Hepatocyte (in vitro differentiated cells): ENCODE data around the gene SNCAIP. TPM values are rescaled to one million over a fixed set of nuclear protein-coding genes. Genes with fewer than 3 reads are reported as not detected.
"Not testable (repeated sequence)": the region's sequence is repeated elsewhere in the genome, so short reads cannot be mapped to it uniquely, and the experiment has no call there.

Experiments used
- DNase-seq: peaks from one replicate; pipeline ENCODE4 v3.0.0-alpha.2; 2016; ENCODE audit warnings: low spot score
- H2AFZ ChIP-seq: fragments of 200-600 bp; sonication (generic); 2 replicates; pipeline ENCODE4 v1.6.0; 2016; ENCODE audit warnings: antibody characterized with exemption, mild to moderate bottlenecking
- H3K27ac ChIP-seq: fragments of 200-600 bp; sonication (generic); 2 replicates; pipeline ENCODE4 v1.5.1; 2016; ENCODE audit warnings: mild to moderate bottlenecking
- H3K27me3 ChIP-seq: fragments of 200-600 bp; sonication (generic); 2 replicates; pipeline ENCODE4 v1.6.1; 2016
- H3K36me3 ChIP-seq: fragments of 200-600 bp; sonication (generic); replicated peaks from 2 replicates; pipeline ENCODE4 v1.5.1; 2016; ENCODE audit warnings: low read depth; ENCODE audit not compliant: insufficient read depth
- H3K4me1 ChIP-seq: fragments of 200-600 bp; sonication (generic); 2 replicates; pipeline ENCODE4 v1.5.1; 2016; ENCODE audit warnings: mild to moderate bottlenecking, moderate library complexity; ENCODE audit not compliant: insufficient read depth
- H3K4me2 ChIP-seq: fragments of 200-600 bp; sonication (generic); 2 replicates; pipeline ENCODE4 v1.6.0; 2016
- H3K4me3 ChIP-seq: fragments of 200-600 bp; sonication (generic); 2 replicates; pipeline ENCODE4 v1.5.1; 2016; ENCODE audit warnings: mild to moderate bottlenecking
- H3K79me2 ChIP-seq: fragments of 200-600 bp; sonication (generic); 2 replicates; pipeline ENCODE4 v1.6.0; 2017; ENCODE audit warnings: mild to moderate bottlenecking
- H3K9me2 ChIP-seq: fragments of 200-600 bp; sonication (generic); replicated peaks from 2 replicates; pipeline ENCODE4 v1.6.0; 2017; ENCODE audit warnings: mild to moderate bottlenecking; ENCODE audit not compliant: insufficient read depth
- H3K9me3 ChIP-seq: fragments of 200-600 bp; sonication (generic); 2 replicates; pipeline ENCODE4 v1.5.1; 2016; ENCODE audit warnings: low read depth, mild to moderate bottlenecking
- H4K20me1 ChIP-seq: fragments of 200-600 bp; sonication (generic); 2 replicates; pipeline ENCODE4 v1.6.0; 2016; ENCODE audit warnings: mild to moderate bottlenecking; ENCODE audit not compliant: insufficient read depth, poor library complexity, severe bottlenecking
- EZH2 ChIP-seq: fragments of 200-600 bp; sonication (generic); IDR thresholded peaks from 2 replicates; pipeline ENCODE4 v1.6.1; 2016; ENCODE audit warnings: antibody characterized with exemption, mild to moderate bottlenecking, borderline replicate concordance
- EZH2phosphoT487 ChIP-seq: fragments of 200-600 bp; sonication (generic); IDR thresholded peaks from one replicate; pipeline ENCODE4 v1.6.1; 2018; ENCODE audit warnings: antibody characterized with exemption, mild to moderate bottlenecking, low read depth, moderate library complexity; ENCODE audit not compliant: unreplicated experiment, severe bottlenecking
- WGBS: methylation state at CpG from one replicate; pipeline ENCODE4 v1.1.6; 2016; ENCODE audit warnings: low lambda C conversion rate; ENCODE audit errors: missing lambda C conversion rate; 5-methylcytosine and 5-hydroxymethylcytosine counted together
- polyA plus RNA-seq: library from polyadenylated mRNA; unstranded; fragments of >200 nt; fragmentation: Nextera tagmentation; extraction: Ambion mirVana; gene quantifications from 2 replicates; pipeline ENCODE4 v1.2.1, GENCODE V29; 2016
- total RNA-seq: library from RNA; depleted of rRNA; stranded (reverse); fragments of >200 nt; gene quantifications from 2 replicates; pipeline ENCODE4 v1.2.3, GENCODE V29; 2014
- TF ChIP-seq, protein P1 (sequence below): fragments of 200-600 bp; sonication (generic); IDR thresholded peaks from 2 replicates; pipeline ENCODE4 v1.5.1; 2016; ENCODE audit warnings: antibody characterized with exemption, mild to moderate bottlenecking; ENCODE audit not compliant: poor library complexity

The SNCAIP gene
- total and polyA plus RNA-seq, 2 experiments from 2014 or later, result 7.1 to 19.1 TPM

DNA sequence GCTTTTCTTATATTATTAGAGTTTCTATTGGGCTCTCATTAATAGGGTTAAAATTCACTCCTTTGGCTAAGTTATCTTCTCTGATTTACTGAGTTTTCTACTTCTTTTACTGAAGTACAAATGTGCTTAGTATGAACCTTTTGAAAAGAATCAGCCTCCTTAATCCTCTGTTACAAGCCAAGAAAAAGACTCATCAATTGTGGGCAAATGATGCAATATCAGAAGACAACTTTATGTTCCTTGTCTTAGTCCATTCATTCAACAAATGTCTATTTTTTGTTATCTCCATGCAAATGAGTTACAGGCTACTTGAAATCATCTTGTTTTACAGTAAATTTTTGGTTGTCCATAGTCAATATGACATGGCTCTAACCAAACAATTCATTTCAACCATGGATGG, 40.3 kb downstream of the SNCAIP start:
- no peak for DNase-seq
- Histone ChIP-seq H3K27ac (peak overlapping the region; percentile 2), H3K36me3 (no peaks in the 10 kb centered on the region), H2AFZ (no peak overlapping the region), H3K27me3 (no peaks in the 10 kb centered on the region), H3K9me3 (no peaks in the 10 kb centered on the region), H3K79me2 (no peaks in the 10 kb centered on the region), H4K20me1 (no peaks in the 10 kb centered on the region), H3K9me2 (no peaks in the 10 kb centered on the region), H3K4me1 (peaks cover 17% of the 10 kb centered on the region), H3K4me3 (no peak overlapping the region), H3K4me2 (no peak overlapping the region)
- no peak for TF ChIP-seq EZH2
- no peak for TF ChIP-seq EZH2phosphoT487
- TF ChIP-seq, protein P1, sequence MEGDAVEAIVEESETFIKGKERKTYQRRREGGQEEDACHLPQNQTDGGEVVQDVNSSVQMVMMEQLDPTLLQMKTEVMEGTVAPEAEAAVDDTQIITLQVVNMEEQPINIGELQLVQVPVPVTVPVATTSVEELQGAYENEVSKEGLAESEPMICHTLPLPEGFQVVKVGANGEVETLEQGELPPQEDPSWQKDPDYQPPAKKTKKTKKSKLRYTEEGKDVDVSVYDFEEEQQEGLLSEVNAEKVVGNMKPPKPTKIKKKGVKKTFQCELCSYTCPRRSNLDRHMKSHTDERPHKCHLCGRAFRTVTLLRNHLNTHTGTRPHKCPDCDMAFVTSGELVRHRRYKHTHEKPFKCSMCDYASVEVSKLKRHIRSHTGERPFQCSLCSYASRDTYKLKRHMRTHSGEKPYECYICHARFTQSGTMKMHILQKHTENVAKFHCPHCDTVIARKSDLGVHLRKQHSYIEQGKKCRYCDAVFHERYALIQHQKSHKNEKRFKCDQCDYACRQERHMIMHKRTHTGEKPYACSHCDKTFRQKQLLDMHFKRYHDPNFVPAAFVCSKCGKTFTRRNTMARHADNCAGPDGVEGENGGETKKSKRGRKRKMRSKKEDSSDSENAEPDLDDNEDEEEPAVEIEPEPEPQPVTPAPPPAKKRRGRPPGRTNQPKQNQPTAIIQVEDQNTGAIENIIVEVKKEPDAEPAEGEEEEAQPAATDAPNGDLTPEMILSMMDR, result no peak

DNA sequence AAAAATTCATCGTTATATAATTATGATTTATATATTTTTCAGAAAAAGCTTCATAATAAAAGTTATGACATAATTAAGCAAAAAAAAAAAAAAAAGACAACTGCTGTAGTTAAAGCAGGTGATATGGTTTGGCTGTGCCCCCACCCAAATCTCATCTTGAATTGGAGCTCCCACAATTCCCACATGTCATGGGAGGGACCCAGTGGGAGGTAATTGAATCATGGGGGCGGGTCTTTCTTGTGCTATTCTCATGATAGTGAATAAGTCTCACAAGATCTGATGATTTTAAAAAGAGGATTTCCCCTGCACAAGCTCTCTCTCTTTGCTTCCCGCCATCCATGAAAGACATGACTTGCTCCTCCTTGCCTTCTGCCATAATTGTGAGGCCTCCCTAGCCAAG, 41.3 kb downstream of the SNCAIP start:
- not testable (repeated sequence) for H3K4me2 ChIP-seq, H3K79me2 ChIP-seq, H3K9me2 ChIP-seq, H3K36me3 ChIP-seq, H2AFZ ChIP-seq, H4K20me1 ChIP-seq, H3K9me3 ChIP-seq, H3K27ac ChIP-seq, DNase-seq, H3K27me3 ChIP-seq, H3K4me3 ChIP-seq
- WGBS, result 95% methylated on average over 3 of the region's 3 CpGs
- H3K4me1 ChIP-seq, result peaks cover 19% of the 10 kb centered on the region

DNA sequence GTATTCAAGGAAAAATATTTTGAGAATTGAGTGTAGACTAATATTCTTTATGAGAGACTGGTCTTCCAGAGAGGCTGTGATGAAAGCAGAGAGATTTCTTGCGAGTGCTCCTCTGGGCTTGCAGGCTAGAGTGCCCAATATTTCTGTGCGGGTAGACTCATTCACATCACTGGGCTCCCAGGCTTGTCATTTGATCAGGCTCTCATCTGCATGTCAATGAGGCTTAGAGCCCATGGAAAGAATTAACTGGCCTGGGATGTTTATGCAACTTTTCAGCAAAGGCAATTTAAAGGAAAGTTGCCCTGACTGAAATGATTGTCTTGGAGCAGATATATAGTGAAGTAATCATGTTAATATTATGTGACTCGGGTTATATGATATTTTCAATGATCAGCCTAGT, 42.3 kb downstream of the SNCAIP start:
- TF ChIP-seq EZH2 (no peak), EZH2phosphoT487 (no peak)
- TF ChIP-seq, protein P1, result no peak
- no peak overlapping the region for H3K27ac ChIP-seq
- 48% methylated on average over 3 of the region's 3 CpGs for WGBS
- no peaks in the 10 kb centered on the region for H3K27me3 ChIP-seq
- H3K36me3 ChIP-seq, result no peaks in the 10 kb centered on the region
- no peaks in the 10 kb centered on the region for H3K9me2 ChIP-seq
- no peaks in the 10 kb centered on the region for H3K9me3 ChIP-seq
- H2AFZ ChIP-seq, result no peak overlapping the region
- H3K4me1 ChIP-seq, result peaks cover 22% of the 10 kb centered on the region
- H3K4me3 ChIP-seq, result no peak overlapping the region
- H4K20me1 ChIP-seq, result no peaks in the 10 kb centered on the region
- H3K4me2 ChIP-seq, result no peak overlapping the region
- no peak for DNase-seq
- no peaks in the 10 kb centered on the region for H3K79me2 ChIP-seq

DNA sequence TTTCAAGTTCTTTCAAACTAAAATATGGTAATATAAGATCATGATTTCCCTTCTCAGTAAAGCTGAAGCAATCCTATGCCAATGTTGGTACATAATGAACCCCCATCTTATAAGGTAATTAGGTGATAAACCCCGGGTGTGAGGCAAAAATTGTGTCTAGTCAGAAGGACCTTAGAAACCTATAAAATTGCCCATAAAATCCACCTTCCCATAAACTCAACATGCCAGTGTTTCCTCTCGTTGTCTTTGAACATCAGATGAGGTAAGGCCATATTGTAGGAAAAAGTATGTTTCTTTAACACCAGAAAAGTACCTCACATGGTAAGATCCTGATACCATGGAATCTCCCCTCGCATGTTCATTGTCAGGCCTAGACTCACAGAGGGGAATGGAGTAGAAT, 43.3 kb downstream of the SNCAIP start:
- no peaks in the 10 kb centered on the region for H3K9me2 ChIP-seq
- H3K4me2 ChIP-seq, result no peak overlapping the region
- H3K4me1 ChIP-seq, result peaks cover 22% of the 10 kb centered on the region
- no peaks in the 10 kb centered on the region for H3K79me2 ChIP-seq
- H3K4me3 ChIP-seq, result no peak overlapping the region
- no peak overlapping the region for H3K27ac ChIP-seq
- no peak overlapping the region for H2AFZ ChIP-seq
- TF ChIP-seq, protein P1, result no peak
- TF ChIP-seq EZH2 (no peak), EZH2phosphoT487 (no peak)
- H3K9me3 ChIP-seq, result no peaks in the 10 kb centered on the region
- WGBS, result 59% methylated on average over 3 of the region's 3 CpGs
- H3K36me3 ChIP-seq, result no peaks in the 10 kb centered on the region
- H3K27me3 ChIP-seq, result no peaks in the 10 kb centered on the region
- H4K20me1 ChIP-seq, result no peaks in the 10 kb centered on the region
- no peak for DNase-seq
